Measurements from ENCODE around the gene RASGRP3.
"Not testable (repeated sequence)": the region's sequence is repeated elsewhere in the genome, so short reads cannot be mapped to it uniquely, and the experiment has no call there.

The RASGRP3 gene

DNA sequence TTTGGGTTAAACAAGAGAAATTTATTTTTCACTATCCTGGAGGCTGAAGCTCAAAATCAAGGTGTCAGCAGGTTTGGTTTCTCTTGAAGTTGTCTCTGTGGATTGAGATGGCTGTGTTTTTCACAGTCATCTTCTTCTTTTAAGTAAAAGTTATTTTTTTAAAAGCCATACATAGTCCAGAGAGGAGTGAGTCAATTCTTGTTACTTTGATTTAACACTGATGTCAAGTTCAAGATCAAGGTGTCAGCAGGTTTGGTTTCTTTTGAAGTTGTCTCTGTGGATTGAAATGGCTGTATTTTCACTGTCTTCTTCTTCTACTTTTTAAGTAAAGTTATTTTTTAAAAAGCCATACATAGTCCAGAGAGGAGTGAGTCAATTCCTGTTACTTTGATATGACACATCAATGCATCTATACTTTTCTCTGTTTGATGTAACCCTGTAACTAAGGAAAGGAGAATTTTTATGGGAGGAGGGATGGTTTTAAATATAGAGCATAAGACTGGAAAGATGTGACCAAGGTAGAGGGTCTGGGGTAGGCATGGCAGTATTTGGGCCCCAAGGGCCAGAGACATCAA, 22.5 kb upstream of the RASGRP3 start:
- no peak for DNase-seq (ENCODE audit: low read depth in 2 of 2)

GRCh38 chr2:33457556-33458247, 18.7 kb upstream of the RASGRP3 start:
- DNase-seq (ENCODE audit: low read depth in 2 of 2): no peak

- DNase-seq (ENCODE audit: low read depth in 2 of 2): no peak
These were observed 18.1 kb upstream of the RASGRP3 start for GRCh38 chr2:33458248-33458819.

DNA sequence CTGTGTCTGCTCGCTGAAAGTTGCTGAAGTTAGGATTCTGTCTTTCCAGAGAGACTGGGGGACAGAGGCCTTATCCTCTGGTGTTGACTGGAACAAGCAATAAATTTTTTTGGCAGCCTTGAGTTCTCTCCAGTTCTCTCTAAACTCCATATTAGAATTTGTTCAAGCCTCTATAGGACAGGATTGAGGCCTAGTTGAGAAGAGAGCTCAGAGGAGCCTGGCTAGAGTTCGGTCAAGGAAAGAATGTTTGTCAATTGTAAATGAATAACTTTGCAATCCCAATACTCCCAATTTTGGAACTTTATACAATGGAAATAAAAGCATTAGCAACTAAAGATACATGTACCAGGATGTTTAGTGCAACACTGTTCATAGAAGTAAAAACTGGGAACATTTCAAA, 16.7 kb upstream of the RASGRP3 start:
- DNase-seq (ENCODE audit: low read depth in 2 of 2): no peak

GRCh38 chr2:33462512-33462911, 13.9 kb upstream of the RASGRP3 start:
- not testable (repeated sequence) for DNase-seq (ENCODE audit: low read depth in 2 of 2)

DNA sequence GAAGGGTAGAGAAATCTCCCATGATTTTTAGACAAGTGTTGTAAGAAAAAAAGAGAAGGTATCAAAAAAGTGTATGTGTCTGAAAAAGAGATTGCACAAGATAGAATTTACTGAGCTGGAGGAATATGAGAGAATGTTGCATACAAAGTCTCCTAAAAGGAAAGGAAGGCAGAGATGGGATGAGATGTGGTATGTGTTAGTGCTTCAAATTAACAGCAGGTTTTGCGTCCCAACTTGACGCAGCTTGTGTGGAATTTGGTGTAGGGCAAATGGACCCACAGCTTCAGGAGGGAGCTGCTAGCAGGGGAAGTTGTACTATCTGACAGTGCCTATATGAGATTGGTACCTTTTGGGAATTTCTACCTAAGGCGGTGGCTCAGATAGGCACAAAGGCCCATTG, 9.0 kb upstream of the RASGRP3 start:
- DNase-seq (ENCODE audit: low read depth in 2 of 2): no peak

DNA sequence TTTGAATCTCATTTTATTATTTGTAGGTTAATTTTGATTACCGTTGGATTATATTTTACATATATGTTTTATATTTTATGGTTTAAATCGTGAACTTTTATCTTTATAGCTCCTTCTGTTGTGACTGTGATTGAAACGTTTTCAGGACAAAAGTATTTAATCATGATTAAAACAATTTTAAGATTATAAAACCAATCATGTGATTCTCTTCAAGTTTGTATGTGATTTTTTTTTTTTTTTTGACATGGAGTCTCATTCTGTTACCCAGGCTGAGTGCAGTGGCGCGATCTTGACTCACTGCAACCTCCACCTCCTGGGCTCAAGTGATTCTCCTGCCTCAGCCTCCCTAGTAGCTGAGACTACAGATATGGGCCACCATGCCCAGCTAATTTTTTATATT, 7.2 kb upstream of the RASGRP3 start:
- DNase-seq (ENCODE audit: low read depth in 2 of 2): no peak

DNA sequence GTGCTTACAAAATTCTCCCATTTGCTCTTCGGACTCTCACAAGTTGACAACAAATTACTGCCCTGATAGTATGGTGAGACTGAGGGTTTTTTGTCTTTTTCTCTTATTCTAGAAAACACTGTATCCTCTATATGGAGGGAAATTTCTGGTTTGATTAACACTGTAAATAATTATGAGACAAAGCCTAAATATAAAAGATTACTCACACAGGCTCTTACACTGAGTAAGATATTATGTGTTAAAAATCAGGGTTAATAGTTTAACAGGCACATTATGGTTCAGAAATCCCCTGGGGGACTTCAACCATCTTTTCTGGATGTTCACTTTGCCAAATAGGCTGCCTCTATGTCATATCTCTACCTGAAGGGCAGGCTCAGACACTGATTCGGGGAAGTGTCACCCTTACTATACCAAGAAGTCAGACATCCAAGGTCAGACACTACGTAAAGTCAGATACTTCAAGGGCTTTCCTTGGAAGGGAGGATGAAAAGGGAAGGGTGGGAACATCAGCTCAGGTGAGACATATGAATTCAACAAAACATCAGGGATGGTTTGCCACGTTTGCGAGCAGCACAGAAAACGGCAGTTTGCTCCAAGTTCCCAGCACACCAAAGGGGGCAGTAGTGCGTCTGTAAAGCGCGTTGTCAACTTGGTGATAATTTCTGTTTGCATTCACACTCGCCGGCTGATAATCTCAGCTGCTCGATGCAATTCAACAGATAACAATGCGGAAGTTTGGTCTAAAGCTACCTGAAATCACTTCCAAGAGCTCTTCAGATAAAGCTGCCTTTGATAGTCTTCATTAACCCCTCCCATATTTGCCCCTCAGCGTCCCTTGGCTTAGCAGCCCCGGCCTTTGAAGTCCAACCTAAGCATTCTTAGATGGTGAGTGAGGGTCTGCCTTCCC, 972 bp upstream of the RASGRP3 start:
- peak; percentile 39 to 69 for DNase-seq (ENCODE audit: low read depth in 2 of 2)

GRCh38 chr2:33476793-33477190, 343 bp downstream of the RASGRP3 start:
- DNase-seq (ENCODE audit: low read depth in 2 of 2): no peak

DNA sequence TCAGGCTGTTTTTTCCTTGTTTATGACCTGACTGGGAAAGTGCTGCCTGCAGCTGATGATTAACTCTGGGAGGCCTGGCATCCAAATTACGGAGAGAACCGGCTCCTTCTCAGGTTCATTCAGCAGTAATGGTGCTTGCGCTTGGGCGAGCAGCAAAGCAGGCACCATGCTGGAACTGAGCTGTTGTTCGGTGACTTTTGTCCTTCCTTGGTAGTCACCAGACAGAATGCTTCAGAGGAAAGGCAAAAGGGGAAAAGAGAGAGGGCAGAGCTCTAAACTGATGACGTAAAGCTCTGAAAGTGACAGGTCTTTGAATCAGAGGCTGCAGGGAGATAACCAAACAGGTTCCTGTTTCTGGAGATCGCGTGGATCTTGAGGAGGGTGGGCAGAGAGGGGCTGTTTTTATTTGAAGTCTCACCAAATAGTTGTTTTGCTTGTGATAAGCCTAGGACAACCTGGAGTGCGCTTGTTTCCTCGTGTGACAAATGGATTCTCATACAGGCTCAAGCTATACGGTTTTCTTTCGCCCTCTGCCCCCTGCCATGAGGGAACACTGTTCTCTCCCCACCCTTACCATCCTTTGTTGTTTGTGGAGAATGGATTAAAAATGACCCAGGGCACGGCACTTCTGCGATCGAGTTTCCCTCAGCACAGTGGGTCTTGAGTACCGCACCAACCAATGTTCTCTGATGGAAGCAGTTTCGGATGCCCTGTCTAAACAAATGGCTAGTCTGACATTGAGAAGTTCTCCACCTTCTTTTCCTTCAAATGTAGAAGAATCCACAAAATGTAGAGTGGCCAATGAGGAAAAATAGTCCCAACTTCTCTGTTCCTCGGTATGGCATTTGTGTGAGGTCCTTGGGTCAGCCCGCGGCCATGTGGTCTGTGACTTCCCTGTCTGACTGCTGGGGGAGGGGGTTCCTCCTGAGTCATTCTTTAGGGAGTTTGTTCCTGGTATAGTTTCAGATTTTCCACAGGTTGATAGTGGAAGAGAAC, 1.3 kb downstream of the RASGRP3 start:
- DNase-seq (ENCODE audit: low read depth in 2 of 2): no peak

DNA sequence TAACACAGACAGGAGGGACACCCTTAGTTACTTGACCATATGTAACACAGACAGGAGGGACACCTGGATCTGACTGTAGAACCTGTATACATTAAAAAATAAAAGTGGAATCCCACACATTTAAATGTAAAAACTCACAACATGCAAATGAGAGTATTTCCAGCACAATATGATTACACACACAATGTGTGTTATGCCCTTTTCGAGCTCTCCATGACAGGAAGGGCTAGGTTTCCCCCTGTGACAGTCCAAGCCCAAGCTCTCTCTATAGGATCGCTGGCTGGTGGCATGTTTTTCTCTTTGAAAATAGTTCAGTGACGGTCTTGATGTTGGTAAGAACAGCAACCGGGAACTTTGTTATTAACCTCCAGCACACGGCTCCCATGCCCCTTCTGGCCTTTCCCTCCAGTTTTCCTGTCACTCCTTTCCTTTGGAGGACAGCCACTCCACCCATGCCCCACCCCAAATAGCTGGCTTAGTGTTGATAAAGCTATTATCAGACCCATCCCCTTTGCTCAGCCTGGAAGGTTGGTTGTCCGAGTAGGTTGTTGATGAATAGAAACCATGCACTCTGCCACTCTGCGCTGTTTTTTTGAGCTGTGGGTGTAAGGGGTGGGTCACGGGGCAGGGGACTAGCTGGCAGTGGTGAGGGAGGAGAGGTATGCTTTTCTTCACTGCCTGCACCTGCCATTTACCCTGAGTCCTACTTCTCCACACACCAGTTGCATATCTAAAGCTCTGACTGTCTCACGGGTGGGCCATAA, 2.7 kb downstream of the RASGRP3 start:
- no peak for DNase-seq (ENCODE audit: low read depth in 2 of 2)

DNA sequence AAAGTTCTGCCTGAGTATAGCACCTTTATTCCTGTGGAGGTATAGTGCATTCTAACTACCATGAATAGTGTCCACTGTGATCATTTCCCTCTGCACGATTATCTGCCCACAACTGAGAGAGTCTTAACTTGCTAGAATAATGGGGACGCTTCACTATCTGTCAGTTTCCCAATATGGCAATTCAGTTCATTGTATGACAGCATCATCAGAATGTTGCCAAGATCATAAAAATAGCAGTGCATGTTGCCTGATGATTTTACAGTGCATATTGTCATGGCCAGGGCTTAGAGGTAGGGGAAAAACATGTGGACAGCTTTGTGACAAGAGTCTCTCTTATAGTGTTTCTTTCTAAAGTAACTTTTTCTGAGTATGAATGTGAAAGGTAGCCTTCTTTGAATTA, 6.1 kb downstream of the RASGRP3 start:
- DNase-seq (ENCODE audit: low read depth in 2 of 2): no peak

DNA sequence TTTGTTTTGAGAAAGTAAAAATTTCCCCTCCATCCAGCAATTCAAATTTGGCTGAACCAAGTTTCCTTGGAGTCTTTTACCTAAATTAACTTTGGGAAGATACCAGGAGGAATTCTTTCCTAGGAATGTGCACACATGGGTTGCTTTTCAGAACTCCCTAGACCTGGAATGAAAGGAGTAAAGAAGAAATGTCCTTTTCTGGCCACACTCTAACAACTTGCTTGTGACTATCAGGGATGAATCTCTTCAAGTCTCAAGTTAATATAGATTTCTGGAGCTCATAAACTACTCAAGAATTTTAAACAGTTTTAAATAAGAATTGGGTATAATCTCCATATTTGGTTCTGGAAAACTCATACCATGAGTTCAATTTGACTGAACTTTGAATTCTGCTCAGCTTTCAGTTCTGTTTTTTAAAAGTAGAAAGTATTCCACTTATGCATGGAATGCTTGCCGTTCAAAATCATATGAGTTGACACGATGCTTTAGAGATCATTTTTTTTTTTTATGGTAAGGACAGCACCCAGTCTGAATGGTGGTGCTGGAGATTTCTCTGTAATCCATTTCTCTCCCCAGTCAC, 7.7 kb downstream of the RASGRP3 start:
- DNase-seq (ENCODE audit: low read depth in 2 of 2): no peak

DNA sequence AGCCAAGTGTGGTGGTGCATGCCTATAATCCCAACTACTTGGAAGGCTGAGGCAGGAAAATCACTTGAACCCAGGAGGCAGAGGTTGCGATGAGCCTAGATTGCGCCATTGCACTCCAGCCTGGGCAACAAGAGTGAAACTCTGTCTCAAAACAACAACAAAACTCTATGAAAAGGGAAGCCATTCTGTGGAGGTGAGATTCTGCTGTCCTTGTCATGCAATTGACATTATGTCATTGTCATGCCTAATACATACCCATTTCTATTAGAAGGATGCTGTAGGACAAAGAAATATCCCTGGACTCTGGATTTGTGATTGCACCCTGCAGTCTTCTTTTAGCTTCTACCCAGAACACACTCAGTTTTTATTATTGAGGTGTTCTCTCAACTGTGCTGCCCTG, 8.6 kb downstream of the RASGRP3 start:
- DNase-seq (ENCODE audit: low read depth in 2 of 2): no peak

- DNase-seq (ENCODE audit: low read depth in 2 of 2): no peak
These were observed 10.1 kb downstream of the RASGRP3 start for GRCh38 chr2:33486544-33486943.

DNA sequence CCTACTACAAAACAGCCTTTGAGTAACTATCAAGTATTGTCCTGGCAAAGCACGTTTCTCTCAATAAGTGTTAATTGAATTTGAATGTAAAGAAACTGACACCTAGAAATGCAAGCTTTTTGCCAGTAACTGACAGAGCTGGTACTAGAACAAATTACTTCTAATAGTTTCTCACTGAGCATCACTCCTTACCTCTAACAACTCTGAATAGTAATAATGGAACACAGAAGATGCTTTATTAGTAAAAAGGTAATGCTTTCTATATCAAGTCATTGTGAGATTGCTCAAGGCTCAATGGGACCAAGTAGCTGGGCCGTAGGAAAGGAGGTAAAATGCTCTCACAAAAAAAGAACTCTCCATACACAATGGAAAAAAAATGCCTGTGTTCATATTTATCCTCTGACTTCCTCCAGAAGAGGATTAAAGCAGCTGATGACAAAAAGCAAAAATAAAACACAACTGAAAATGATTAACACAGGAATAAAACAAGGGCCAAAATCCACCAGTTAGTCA, 11.8 kb downstream of the RASGRP3 start:
- no peak for DNase-seq (ENCODE audit: low read depth in 2 of 2)

DNA sequence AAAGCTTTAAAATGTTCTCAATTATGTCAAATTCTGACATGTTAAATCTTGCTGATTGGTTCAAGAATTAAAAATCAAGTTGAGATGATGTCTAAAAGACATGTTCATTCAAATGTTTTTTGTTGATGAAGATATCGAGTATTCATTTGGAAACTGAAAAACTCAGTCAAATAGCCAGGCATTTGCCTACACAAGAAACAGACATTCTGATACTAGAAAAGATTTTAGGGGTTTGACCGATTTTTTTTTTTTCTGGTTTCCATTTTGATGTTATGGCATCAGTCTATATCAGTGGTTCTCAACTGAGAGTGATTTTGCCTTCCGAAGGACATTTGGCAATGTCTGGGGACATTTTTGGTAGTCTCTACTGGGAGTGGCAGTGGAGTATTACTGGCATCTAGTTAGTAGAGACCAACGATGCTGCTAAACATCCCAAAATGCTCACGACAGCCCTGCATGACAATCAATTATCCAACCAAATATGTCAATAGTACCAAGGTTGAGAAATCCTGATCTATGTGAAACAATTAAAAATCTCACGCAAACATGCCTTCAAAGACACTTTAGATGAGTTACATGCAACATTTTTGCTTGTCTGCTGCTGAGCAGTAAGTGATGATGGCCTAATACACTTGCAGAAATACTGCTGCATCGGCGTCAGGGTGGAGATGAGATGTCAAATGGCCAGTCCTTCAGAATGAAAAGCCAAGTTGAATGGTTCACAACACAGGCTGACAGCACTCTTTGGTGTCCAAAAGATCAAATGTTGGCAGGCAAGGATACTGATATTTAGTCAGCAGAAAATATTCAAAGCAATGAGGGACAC, 12.5 kb downstream of the RASGRP3 start:
- no peak for DNase-seq (ENCODE audit: low read depth in 2 of 2)

DNA sequence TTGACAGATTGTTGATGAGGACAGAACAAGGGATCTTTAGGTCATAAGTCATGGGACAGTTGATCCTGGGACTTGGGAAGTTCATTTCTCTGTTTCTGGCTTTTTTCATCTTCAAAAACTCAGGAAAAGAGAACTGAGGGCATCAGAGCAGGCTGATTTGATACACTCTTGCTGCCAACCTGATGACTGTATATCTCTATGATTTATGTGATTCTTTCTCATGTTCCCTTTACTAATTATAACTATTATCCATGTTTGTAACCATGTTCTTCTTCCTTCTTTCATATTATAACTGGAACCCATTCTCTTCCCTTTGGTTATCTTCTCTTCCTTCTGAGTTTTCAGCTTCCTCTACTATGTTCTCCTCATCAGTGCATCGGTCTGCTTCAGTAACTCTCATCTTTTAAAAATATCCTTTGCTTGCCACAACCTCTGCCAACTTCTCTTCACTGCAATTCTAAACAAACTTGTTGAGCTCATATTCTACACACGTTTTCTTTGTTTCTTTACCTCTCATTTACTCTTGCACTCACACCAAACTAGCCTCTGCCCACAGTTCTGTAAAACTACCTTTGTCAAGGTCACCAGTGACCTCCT, 13.5 kb downstream of the RASGRP3 start:
- no peak for DNase-seq (ENCODE audit: low read depth in 2 of 2)

Measured in stimulated activated CD8-positive, alpha-beta memory T cell treated with anti-CD3 and anti-CD28 coated beads, Interleukin-15, amount 100 ng/mL, for 4 hours (primary cell).